Stomach (tissue), 4 donors: Measurements from ENCODE around the gene MAGI2.

Experiments
- EP300 ChIP-seq: sonication (generic); formaldehyde crosslinking; IDR thresholded peaks from one replicate; pipeline ENCODE4 v1.6.1; 2017; ENCODE audit warnings: antibody characterized with exemption
- POLR2A ChIP-seq, 4 donors: fragments of 450-650 bp; IDR thresholded peaks; one replicate each; pipeline ENCODE4 v1.6.1; 2016; ENCODE audit warnings: antibody characterized with exemption in 4 of 4, control low read depth in 2 of 4, mild to moderate bottlenecking in 1 of 4, moderate library complexity in 1 of 4
- TF ChIP-seq, protein P1 (sequence below), 7 experiments: fragments of 450-650 bp in 4 of 7; fragments of 200-600 bp in 3 of 7; sonication (generic) in 3 of 7; IDR thresholded peaks; one replicate each; pipeline ENCODE4 v1.5.1; 2016 to 2019; ENCODE audit warnings: antibody characterized with exemption in 7 of 7, control low read depth in 2 of 7, mild to moderate bottlenecking in 1 of 7

DNA sequence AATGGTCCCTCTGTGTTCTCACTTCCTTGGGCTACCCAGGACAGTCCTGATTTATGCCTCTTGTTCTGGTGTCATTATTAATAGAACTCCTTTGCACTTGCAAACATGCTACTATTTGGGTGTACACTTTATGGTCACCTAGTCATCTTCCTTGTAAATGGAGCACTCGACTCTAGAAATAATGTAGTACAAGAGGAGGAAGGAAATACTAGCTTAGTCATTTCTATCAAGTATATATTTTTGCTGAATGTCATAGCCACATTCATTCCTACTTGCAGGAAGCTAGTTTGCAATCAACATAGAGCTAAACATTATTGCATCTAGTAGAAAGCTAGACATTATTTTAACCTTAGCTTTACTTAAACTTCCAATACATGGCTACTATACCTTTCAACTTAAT lies 335.3 kb downstream of the MAGI2 start:
- TF ChIP-seq, protein P1, sequence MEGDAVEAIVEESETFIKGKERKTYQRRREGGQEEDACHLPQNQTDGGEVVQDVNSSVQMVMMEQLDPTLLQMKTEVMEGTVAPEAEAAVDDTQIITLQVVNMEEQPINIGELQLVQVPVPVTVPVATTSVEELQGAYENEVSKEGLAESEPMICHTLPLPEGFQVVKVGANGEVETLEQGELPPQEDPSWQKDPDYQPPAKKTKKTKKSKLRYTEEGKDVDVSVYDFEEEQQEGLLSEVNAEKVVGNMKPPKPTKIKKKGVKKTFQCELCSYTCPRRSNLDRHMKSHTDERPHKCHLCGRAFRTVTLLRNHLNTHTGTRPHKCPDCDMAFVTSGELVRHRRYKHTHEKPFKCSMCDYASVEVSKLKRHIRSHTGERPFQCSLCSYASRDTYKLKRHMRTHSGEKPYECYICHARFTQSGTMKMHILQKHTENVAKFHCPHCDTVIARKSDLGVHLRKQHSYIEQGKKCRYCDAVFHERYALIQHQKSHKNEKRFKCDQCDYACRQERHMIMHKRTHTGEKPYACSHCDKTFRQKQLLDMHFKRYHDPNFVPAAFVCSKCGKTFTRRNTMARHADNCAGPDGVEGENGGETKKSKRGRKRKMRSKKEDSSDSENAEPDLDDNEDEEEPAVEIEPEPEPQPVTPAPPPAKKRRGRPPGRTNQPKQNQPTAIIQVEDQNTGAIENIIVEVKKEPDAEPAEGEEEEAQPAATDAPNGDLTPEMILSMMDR (IDR thresholded peaks at IDR 0.05): no peak
- no peak for TF ChIP-seq POLR2A (IDR thresholded peaks at IDR 0.05)
- no peak for TF ChIP-seq EP300
